ENCODE measurements around the gene TUBB6. TPM values are rescaled to one million over a fixed set of nuclear protein-coding genes. Genes with fewer than 3 reads are reported as not detected.

Gene TUBB6
- total RNA-seq, 1 experiment from 2014 or later: 42.2 TPM

GRCh38 chr18:12325726-12326245 lies 17.7 kb downstream of the TUBB6 start:
- Histone ChIP-seq H3K4me3 (no peak overlapping the region), H3K4me1 (replicated peaks; ENCODE audit: insufficient read depth) (no peaks in the 10 kb centered on the region), H3K36me3 (ENCODE audit: low read depth) (peaks cover 11% of the 10 kb centered on the region), H4K20me1 (ENCODE audit: insufficient read depth) (peaks cover 16% of the 10 kb centered on the region), H3K79me2 (ENCODE audit: low read depth) (no peaks in the 10 kb centered on the region), H2AFZ (no peak overlapping the region), H3K4me2 (no peak overlapping the region), H3F3A (ENCODE audit: insufficient read depth, low read depth) (no peaks in the 10 kb centered on the region), H3K27ac (no peak overlapping the region), H3K27me3 (ENCODE audit: insufficient read depth, low read depth) (no peaks in the 10 kb centered on the region), H3K9me2 (ENCODE audit: insufficient read depth) (no peaks in the 10 kb centered on the region), H3K9me3 (ENCODE audit: insufficient read depth, low read depth) (no peaks in the 10 kb centered on the region)
- ChIA-PET POLR2A (ENCODE audit: unreplicated experiment) (no interaction called here), CTCF (no interaction called here)
- TSS peak; percentile 45 for BruUV-seq (replicated peaks)
- TF ChIP-seq EZH2 (IDR thresholded peaks at IDR 0.05; ENCODE audit: low read depth): no peak
- TF ChIP-seq CTCF (conservative IDR thresholded peaks at IDR 0.05): no peak
- intact Hi-C loops (cut with micrococcal nuclease; ENCODE audit: unreplicated experiment): no loop called here
- DNase-seq: no peak

- Histone ChIP-seq H3K36me3 (ENCODE audit: low read depth) (peaks cover 11% of the 10 kb centered on the region), H3F3A (ENCODE audit: insufficient read depth, low read depth) (no peaks in the 10 kb centered on the region), H3K9me3 (ENCODE audit: insufficient read depth, low read depth) (no peaks in the 10 kb centered on the region), H4K20me1 (ENCODE audit: insufficient read depth) (peaks cover 23% of the 10 kb centered on the region), H2AFZ (no peak overlapping the region), H3K27ac (no peak overlapping the region), H3K4me2 (no peak overlapping the region), H3K4me3 (no peak overlapping the region), H3K9me2 (ENCODE audit: insufficient read depth) (no peaks in the 10 kb centered on the region), H3K79me2 (ENCODE audit: low read depth) (no peaks in the 10 kb centered on the region), H3K27me3 (ENCODE audit: insufficient read depth, low read depth) (no peaks in the 10 kb centered on the region), H3K4me1 (replicated peaks; ENCODE audit: insufficient read depth) (no peaks in the 10 kb centered on the region)
- BruUV-seq (replicated peaks): no TSS peak
- TF ChIP-seq EZH2 (IDR thresholded peaks at IDR 0.05; ENCODE audit: low read depth) (no peak), CTCF (conservative IDR thresholded peaks at IDR 0.05) (no peak)
- POLR2A ChIA-PET (ENCODE audit: unreplicated experiment): no interaction called here
- DNase-seq: no peak
- intact Hi-C loops (cut with micrococcal nuclease; ENCODE audit: unreplicated experiment): no loop called here
- CTCF ChIA-PET: interaction anchor here (0.6 to 2.3 kb wide), 3 partner anchors 9 to 267 kb away, joined by 3 to 8 read pairs (median 3); no protein-coding TSS in a partner anchor
These were observed 18.8 kb downstream of the TUBB6 start for GRCh38 chr18:12326711-12327460.

- Histone ChIP-seq H3K9me3 (ENCODE audit: insufficient read depth, low read depth) (no peaks in the 10 kb centered on the region), H3K4me1 (replicated peaks; ENCODE audit: insufficient read depth) (no peaks in the 10 kb centered on the region), H3K36me3 (ENCODE audit: low read depth) (peaks cover 11% of the 10 kb centered on the region), H3K4me2 (no peak overlapping the region), H2AFZ (no peak overlapping the region), H3K4me3 (no peak overlapping the region), H3F3A (ENCODE audit: insufficient read depth, low read depth) (no peaks in the 10 kb centered on the region), H4K20me1 (ENCODE audit: insufficient read depth) (peaks cover 23% of the 10 kb centered on the region), H3K79me2 (ENCODE audit: low read depth) (no peaks in the 10 kb centered on the region), H3K9me2 (ENCODE audit: insufficient read depth) (no peaks in the 10 kb centered on the region), H3K27me3 (ENCODE audit: insufficient read depth, low read depth) (no peaks in the 10 kb centered on the region), H3K27ac (no peak overlapping the region)
- BruUV-seq (replicated peaks): no TSS peak
- intact Hi-C loops (cut with micrococcal nuclease; ENCODE audit: unreplicated experiment): loop anchor here (1.0 kb wide), 2 partner anchors 235 to 333 kb away; no protein-coding TSS in a partner anchor
- TF ChIP-seq EZH2 (IDR thresholded peaks at IDR 0.05; ENCODE audit: low read depth) (no peak), CTCF (conservative IDR thresholded peaks at IDR 0.05) (peak; percentile 91)
- CTCF ChIA-PET: interaction anchor here (0.6 to 2.3 kb wide), 9 partner anchors 9 to 607 kb away, joined by 3 to 8 read pairs (median 3); no protein-coding TSS in a partner anchor
- POLR2A ChIA-PET (ENCODE audit: unreplicated experiment): interaction anchor here (0.5 to 0.9 kb wide), 2 partner anchors 50 to 237 kb away, joined by 3 to 5 read pairs; no protein-coding TSS in a partner anchor
- DNase-seq: peak; percentile 58 to 82
These were observed 19.6 kb downstream of the TUBB6 start for GRCh38 chr18:12327510-12328178.
